Skin of body (tissue), 2 donors: ENCODE results near the gene SIL1. TPM values are rescaled to one million over a fixed set of nuclear protein-coding genes. Genes with fewer than 3 reads are reported as not detected.

Experiments
- small RNA-seq: library from RNA; depleted of rRNA; stranded (forward); fragments of <200 nt; gene quantifications from one replicate; pipeline ENCODE3, GENCODE V24; 2014; ENCODE audit warnings: low replicate concordance
- total RNA-seq: library from RNA; depleted of rRNA; stranded (reverse); fragments of >200 nt; gene quantifications from one replicate; pipeline ENCODE4 v1.2.3, GENCODE V29; 2014

The SIL1 gene
- total RNA-seq, 1 donor from 2014 or later = 29.8 TPM

Small RNA genes lying within 50 kb of the gene (small RNA-seq; reads per million reads assigned to genes)
- gene RNU6-572P = not detected

Other genes with a start within 250 kb of the SIL1 start
- gene MATR3, start 95.4 kb upstream of the SIL1 start, total RNA-seq = 271 TPM
- 76.0 TPM for gene PAIP2, start 143.5 kb upstream of the SIL1 start, total RNA-seq
- gene SLC23A1, start 184.9 kb upstream of the SIL1 start, total RNA-seq = 0.30 TPM
- 0.89 TPM for gene MZB1, start 191.5 kb upstream of the SIL1 start, total RNA-seq
- gene PROB1, start 196.7 kb upstream of the SIL1 start, total RNA-seq = 1.7 TPM
- 3.5 TPM for gene SPATA24, start 205.7 kb upstream of the SIL1 start, total RNA-seq
- 6.6 TPM for gene DNAJC18, start 241.2 kb upstream of the SIL1 start, total RNA-seq